GM19397 (cell line): ENCODE data around the gene SLC35D2.
"Not testable (repeated sequence)": the region's sequence is repeated elsewhere in the genome, so short reads cannot be mapped to it uniquely, and the experiment has no call there.

ENCODE experiments used
- ATAC-seq: cut with Tn5 transposase; IDR thresholded peaks from one replicate; pipeline ENCODE4 v1.9.1; 2021; ENCODE audit warnings: mild to moderate bottlenecking, moderate library complexity; ENCODE audit not compliant: unreplicated experiment

Gene SLC35D2

DNA sequence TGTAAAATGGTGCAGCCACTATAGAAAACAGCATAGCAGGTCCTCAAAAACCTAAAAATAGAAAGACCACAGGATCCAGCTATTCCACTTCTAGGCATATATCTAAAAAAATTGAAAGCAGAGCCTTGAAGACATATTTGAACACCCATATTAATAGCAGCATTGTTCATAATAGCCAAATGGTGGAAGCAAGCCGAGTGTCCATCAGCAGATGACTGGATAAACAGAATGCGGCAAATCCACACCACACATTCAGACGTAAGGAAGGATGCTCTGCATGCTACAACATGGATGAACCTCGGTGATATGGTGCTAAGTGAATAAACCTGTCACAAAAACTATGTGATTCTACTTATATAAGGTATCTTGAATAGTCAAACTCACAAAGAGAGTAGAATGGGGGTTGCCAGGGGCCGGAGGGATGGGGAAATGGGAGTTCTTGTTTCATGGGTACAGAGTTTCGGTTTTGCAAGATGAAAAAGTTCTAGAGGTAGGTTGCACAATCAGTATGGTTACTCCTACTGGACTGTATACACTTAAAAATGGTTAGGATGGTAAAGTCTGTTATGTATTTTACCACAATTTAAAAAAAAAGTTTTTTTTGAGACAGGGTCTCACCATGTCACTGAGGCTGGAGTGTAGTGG is 64.5 kb downstream of the SLC35D2 start:
- no peak for ATAC-seq

DNA sequence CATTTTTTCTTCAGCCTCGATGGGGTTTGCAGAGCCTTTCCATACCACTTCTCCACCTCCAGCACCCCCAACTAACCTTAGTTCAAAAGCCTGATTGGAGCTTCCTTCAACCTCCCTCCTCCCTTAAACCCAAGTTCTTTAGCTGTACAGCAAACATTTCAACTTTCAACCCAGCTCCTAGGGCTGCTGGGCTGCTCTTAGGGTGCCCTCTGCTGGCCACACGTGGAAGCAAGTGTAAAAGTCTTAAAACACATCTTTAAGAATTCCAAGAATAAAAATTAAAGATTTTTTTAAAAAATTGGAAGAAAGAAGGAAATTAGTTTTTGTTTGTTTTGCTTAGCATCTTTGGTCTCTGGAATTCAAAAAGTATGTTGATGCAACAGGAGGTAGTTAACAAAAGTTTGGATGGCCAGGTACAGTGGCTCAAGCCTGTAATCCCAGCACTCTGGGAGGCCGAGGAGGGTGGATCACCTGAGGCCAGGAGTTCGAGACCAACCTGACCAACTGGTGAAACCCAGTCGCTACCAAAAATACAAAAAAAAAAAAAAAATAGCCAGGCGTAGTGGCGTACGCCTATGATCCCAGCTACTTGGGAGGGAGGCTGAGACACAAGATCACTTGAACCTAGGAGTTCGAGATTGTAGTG is 66.1 kb downstream of the SLC35D2 start:
- ATAC-seq: no peak

GRCh38 chr9:96309850-96310249 is 73.7 kb downstream of the SLC35D2 start:
- ATAC-seq: no peak

GRCh38 chr9:96306958-96307357 is 76.6 kb downstream of the SLC35D2 start:
- ATAC-seq: not testable (repeated sequence)

DNA sequence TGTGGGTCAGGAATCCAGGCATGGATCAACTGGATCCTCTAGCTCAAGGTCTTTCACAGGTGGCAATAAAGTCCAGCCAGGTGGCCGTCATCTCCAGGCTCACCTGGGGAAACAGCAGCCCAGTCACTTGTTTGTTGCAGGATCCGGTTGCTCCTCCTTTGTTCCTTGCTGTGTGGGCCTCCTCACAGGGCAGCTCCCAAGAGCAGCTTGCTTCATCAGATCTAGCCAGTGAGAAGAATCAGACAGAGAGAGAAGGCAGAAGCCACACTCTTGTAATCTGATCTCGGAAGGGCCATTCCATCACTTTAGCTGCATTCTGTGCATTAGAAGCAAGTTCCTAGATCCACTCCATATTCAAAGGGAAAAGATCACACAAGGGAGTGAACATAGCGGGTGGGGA is 78.3 kb downstream of the SLC35D2 start:
- ATAC-seq: no peak

GRCh38 chr9:96304230-96304629 is 79.3 kb downstream of the SLC35D2 start:
- ATAC-seq: no peak

- no peak for ATAC-seq
Observed at GRCh38 chr9:96302021-96302420, 81.5 kb downstream of the SLC35D2 start, which contains the start of gene HSD17B3. TSS of gene HSD17B3 (minus strand) at chr9:96302176. CDS start at chr9:96302104, 72 bp downstream.

GRCh38 chr9:96299823-96300222 is 83.7 kb downstream of the SLC35D2 start:
- no peak for ATAC-seq

DNA sequence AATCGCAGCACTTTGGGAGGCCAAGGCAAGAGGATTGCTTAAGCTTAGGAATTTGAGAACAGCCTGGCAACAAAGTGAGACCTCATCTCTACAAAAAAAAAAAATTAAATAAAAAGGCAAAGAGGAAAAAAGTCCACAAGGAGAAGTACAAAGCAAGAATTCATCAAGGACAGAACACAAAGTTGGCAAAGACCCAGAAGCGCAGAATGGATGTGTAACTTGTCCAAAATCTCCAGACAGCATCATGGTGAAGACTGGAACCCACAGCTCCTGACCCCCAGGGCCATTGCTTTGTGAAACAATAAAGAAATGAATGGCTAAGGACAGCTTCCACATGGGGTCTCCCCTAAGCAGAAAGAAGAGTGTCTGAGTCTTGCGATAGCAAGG is 89.4 kb downstream of the SLC35D2 start:
- ATAC-seq: no peak

DNA sequence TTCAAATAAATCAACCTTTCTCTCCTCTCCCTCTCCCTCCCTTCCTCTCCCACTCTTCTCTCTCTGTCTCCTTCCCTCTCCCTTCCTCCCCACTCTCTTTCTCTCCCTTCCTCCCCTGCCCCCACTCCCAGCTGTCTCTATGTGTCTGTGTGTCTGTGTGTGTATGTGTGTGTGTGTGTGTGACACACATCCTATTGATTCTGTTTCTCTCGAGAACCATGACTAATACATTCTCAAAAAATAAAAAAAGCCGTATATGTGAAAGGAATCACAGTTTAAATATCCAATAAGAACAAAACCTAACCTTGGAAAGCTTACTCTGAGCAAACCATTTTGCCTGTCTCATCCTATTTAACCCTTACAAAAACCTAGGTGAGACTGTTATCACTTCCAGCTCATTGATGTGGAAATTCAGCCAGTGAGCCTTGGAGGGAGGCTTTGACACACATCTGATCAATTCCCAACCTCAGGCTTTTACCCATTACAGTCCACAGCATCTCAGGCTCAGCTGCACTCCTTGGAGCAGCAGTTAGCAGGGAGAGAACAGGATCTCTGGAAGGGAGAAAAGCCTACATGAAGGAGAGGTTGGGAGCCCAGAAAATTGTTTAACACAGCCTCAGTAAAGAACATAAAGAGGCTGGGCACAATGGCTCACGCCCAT is 89.9 kb downstream of the SLC35D2 start:
- no peak for ATAC-seq

DNA sequence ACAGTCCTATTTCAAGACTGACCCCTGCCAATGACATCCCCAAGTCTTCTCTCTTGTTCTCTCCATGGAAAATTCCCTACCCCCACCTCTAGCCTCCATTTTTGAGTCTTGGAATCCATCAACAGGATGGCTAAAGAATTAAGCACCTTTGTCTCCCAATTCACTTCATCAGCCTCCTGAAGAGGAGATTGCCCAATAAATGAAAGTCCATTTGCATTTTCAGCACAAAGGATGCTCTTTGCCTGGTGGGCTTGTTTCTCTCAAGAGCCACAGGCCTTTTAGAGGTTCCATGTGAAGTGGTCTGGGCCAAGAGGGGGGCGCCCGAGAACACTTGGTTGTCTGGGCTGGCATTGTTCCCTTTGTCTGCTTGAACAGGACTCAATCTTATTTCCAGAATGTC is 94.1 kb downstream of the SLC35D2 start:
- ATAC-seq: no peak

GRCh38 chr9:96281641-96282040 is 101.9 kb downstream of the SLC35D2 start:
- ATAC-seq: no peak

DNA sequence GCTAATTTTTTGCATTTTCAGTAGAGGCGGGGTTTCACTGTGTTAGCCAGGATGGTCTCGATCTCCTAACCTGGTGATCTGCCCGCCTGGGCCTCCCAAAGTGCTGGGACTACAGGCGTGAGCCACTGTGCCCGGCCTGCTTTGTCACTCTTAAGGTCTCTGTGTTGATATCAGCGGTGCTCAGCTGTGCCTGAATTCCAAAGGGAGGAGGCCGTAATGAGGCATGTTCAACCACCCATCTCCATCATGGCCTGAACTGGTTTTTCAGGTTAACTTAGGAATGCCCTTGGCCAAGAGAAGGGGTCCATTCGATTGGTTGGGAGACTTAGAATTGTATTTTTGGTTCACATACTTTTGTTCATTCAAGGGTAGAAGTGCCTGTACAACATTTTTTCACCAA is 103.6 kb downstream of the SLC35D2 start:
- ATAC-seq: no peak

DNA sequence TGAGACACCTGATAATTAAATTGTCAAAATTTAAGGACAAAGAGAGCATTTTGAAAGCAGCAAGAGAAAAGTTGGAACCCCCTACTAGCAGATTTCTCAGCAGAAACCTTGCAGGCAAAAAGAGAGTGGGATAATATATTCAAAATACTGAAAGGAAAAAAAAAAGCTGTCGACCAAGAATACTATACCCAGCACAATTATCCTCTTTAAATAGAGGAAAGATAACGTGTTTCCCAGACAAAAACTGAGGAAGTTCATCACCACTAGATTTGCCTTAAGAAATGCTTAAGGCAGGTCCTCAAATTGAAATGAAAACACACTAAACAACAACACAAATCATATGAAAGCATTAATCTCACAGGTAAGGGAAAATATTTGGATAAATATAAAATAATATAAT is 108.6 kb downstream of the SLC35D2 start:
- ATAC-seq: no peak
